ENCODE results near the gene CCNA2. TPM values are rescaled to one million over a fixed set of nuclear protein-coding genes. Genes with fewer than 3 reads are reported as not detected.

CCNA2 gene
- total and polyA plus RNA-seq, 9 of the 15 experiments (the other 6 are each of a cell fraction or from before 2014, with no cell fraction given) = 37.1 to 197 (median 154) TPM

DNA sequence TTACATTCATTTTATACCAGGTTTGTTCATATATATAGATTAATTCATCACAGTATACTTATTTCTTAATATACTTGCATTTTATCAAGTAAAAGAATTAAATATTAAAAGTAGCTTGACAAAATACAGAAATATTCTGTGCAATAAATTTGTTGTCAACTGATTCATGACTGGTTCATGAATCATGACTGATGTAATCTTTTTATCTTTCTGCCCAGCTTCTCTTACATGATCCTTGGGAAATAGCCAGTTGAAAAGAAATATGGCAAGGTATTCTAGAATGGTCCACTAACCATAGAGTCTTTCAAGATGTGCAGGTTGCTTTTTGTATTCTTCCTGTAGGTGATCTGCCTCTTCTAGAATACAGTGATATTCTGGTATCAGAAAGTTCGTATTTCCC is 4.2 kb upstream of the CCNA2 start (continued):
- TF ChIP-seq EP300 (IDR thresholded peaks at IDR 0.05; ENCODE audit: low read length) (peak; percentile 88), SMARCB1 (IDR thresholded peaks at IDR 0.05; ENCODE audit: insufficient read length, low read depth) (no peak), CEBPB (tag; IDR thresholded peaks at IDR 0.05) (peak; percentile 49; the same call in 1 of the 2 replicates), NFE2 (IDR thresholded peaks at IDR 0.05; ENCODE audit: low read depth) (0 out of 2 replicates have a peak, but pooled peaks have one; percentile 47), MEIS2 (IDR thresholded peaks at IDR 0.05; ENCODE audit: partially characterized antibody) (peak; percentile 95), SAP30 (IDR thresholded peaks at IDR 0.05; ENCODE audit: borderline replicate concordance, insufficient read depth, low read depth, low read length, poor library complexity, severe bottlenecking) (no peak), TEAD4 (IDR thresholded peaks at IDR 0.05; ENCODE audit: low read length) (peak; percentile 84), TEAD4 (CRISPR knock-in tag; IDR thresholded peaks at IDR 0.05; ENCODE audit: borderline replicate concordance) (no peak), ARID1B (IDR thresholded peaks at IDR 0.05) (peak; percentile 92), ZNF436 (CRISPR knock-in tag; IDR thresholded peaks at IDR 0.05) (no peak), ZNF41 (CRISPR knock-in tag; conservative IDR thresholded peaks at IDR 0.05) (no peak), CBFA2T3 (IDR thresholded peaks at IDR 0.05) (peak; percentile 70), SMARCE1 (IDR thresholded peaks at IDR 0.05) (peak; percentile 85), KDM4B (IDR thresholded peaks at IDR 0.05; ENCODE audit: borderline replicate concordance in 2 of 2, low read depth in 1 of 2) (no peak), NCOR1 (IDR thresholded peaks at IDR 0.05) (0 out of 2 replicates have a peak, but pooled peaks have one; percentile 33), FOSL1 (tag; conservative IDR thresholded peaks at IDR 0.05) (peak; percentile 99)
- TF ChIP-seq, protein P1, sequence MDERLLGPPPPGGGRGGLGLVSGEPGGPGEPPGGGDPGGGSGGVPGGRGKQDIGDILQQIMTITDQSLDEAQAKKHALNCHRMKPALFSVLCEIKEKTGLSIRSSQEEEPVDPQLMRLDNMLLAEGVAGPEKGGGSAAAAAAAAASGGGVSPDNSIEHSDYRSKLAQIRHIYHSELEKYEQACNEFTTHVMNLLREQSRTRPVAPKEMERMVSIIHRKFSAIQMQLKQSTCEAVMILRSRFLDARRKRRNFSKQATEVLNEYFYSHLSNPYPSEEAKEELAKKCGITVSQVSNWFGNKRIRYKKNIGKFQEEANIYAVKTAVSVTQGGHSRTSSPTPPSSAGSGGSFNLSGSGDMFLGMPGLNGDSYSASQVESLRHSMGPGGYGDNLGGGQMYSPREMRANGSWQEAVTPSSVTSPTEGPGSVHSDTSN (CRISPR knock-in tag; IDR thresholded peaks at IDR 0.05; ENCODE audit: low read depth) = no peak
- TF ChIP-seq, protein P1 (tag; conservative IDR thresholded peaks at IDR 0.05; ENCODE audit: low read depth) = peak; percentile 90
- TF ChIP-seq, protein P2, sequence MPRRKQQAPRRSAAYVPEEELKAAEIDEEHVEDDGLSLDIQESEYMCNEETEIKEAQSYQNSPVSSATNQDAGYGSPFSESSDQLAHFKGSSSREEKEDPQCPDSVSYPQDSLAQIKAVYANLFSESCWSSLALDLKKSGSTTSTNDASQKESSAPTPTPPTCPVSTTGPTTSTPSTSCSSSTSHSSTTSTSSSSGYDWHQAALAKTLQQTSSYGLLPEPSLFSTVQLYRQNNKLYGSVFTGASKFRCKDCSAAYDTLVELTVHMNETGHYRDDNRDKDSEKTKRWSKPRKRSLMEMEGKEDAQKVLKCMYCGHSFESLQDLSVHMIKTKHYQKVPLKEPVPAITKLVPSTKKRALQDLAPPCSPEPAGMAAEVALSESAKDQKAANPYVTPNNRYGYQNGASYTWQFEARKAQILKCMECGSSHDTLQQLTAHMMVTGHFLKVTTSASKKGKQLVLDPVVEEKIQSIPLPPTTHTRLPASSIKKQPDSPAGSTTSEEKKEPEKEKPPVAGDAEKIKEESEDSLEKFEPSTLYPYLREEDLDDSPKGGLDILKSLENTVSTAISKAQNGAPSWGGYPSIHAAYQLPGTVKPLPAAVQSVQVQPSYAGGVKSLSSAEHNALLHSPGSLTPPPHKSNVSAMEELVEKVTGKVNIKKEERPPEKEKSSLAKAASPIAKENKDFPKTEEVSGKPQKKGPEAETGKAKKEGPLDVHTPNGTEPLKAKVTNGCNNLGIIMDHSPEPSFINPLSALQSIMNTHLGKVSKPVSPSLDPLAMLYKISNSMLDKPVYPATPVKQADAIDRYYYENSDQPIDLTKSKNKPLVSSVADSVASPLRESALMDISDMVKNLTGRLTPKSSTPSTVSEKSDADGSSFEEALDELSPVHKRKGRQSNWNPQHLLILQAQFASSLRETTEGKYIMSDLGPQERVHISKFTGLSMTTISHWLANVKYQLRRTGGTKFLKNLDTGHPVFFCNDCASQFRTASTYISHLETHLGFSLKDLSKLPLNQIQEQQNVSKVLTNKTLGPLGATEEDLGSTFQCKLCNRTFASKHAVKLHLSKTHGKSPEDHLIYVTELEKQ (CRISPR knock-in tag; IDR thresholded peaks at IDR 0.05) = no peak
- TF ChIP-seq, protein P3, sequence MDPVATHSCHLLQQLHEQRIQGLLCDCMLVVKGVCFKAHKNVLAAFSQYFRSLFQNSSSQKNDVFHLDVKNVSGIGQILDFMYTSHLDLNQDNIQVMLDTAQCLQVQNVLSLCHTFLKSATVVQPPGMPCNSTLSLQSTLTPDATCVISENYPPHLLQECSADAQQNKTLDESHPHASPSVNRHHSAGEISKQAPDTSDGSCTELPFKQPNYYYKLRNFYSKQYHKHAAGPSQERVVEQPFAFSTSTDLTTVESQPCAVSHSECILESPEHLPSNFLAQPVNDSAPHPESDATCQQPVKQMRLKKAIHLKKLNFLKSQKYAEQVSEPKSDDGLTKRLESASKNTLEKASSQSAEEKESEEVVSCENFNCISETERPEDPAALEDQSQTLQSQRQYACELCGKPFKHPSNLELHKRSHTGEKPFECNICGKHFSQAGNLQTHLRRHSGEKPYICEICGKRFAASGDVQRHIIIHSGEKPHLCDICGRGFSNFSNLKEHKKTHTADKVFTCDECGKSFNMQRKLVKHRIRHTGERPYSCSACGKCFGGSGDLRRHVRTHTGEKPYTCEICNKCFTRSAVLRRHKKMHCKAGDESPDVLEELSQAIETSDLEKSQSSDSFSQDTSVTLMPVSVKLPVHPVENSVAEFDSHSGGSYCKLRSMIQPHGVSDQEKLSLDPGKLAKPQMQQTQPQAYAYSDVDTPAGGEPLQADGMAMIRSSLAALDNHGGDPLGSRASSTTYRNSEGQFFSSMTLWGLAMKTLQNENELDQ (CRISPR knock-in tag; IDR thresholded peaks at IDR 0.05; ENCODE audit: borderline replicate concordance) = no peak

Measured in K562 (cell line).